ENCODE results near the gene UROC1. TPM values are rescaled to one million over a fixed set of nuclear protein-coding genes. Genes with fewer than 3 reads are reported as not detected.

Gene UROC1
- total and polyA plus RNA-seq, 2 of the 4 experiments (the other 2 are of a cell fraction), result not detected

GRCh38 chr3:126484662-126485061 is 32.9 kb downstream of the UROC1 start:
- no peak overlapping the region for H3K4me3 ChIP-seq (ENCODE audit: insufficient read depth, low read depth, low read length)
- H4K91ac ChIP-seq (ENCODE audit: insufficient read depth, low read depth, low read length), result no peak overlapping the region
- H2AK5ac ChIP-seq (ENCODE audit: low read depth, low read length), result no peak overlapping the region
- H3K14ac ChIP-seq (replicated peaks; ENCODE audit: low read depth, low read length), result no peak overlapping the region
- H3K4ac ChIP-seq (ENCODE audit: low read depth, low read length), result no peak overlapping the region
- H3K4me2 ChIP-seq (ENCODE audit: low read depth, low read length), result no peak overlapping the region
- no peak overlapping the region for H2BK20ac ChIP-seq (ENCODE audit: low read depth, low read length)
- intact Hi-C loops (cut with micrococcal nuclease), result no loop called here
- BruUV-seq (replicated peaks), result no TSS peak
- H3K79me1 ChIP-seq (ENCODE audit: low read depth in 1 of 2, low read length in 2 of 2), result no peaks in the 10 kb centered on the region
- no peak overlapping the region for H3K9ac ChIP-seq (ENCODE audit: low read depth, low read length)
- no peak for TF ChIP-seq RFX5 (IDR thresholded peaks at IDR 0.05; ENCODE audit: low read depth, low read length)
- TF ChIP-seq POLR2A (IDR thresholded peaks at IDR 0.05; ENCODE audit: low read depth, low read length), result no peak
- TF ChIP-seq USF2 (IDR thresholded peaks at IDR 0.05; ENCODE audit: low read depth, low read length), result no peak
- TF ChIP-seq SMC3 (IDR thresholded peaks at IDR 0.05; ENCODE audit: low read depth, low read length), result no peak
- no peak for TF ChIP-seq MAZ (IDR thresholded peaks at IDR 0.05; ENCODE audit: borderline replicate concordance, low read depth, low read length)
- no peak for TF ChIP-seq ELK1 (IDR thresholded peaks at IDR 0.05; ENCODE audit: borderline replicate concordance, low read depth, low read length)
- no peak for TF ChIP-seq NFE2L2 (IDR thresholded peaks at IDR 0.05; ENCODE audit: low read depth, low read length)
- TF ChIP-seq RAD21 (IDR thresholded peaks at IDR 0.05; ENCODE audit: low read length), result no peak
- TF ChIP-seq CHD1 (IDR thresholded peaks at IDR 0.05; ENCODE audit: low read depth, low read length), result no peak
- CTCF ChIA-PET, result no interaction called here
- H3K36me3 ChIP-seq (ENCODE audit: control insufficient read depth, insufficient read depth, low read length), result no peaks in the 10 kb centered on the region
- H2BK5ac ChIP-seq (ENCODE audit: low read depth, low read length, poor library complexity, severe bottlenecking), result no peak overlapping the region
- no peak overlapping the region for H3K27ac ChIP-seq (ENCODE audit: insufficient read depth, low read length)
- H4K20me1 ChIP-seq (ENCODE audit: insufficient read depth, low read length), result no peaks in the 10 kb centered on the region
- DNase-seq, result no peak
- no peaks in the 10 kb centered on the region for H3K9me1 ChIP-seq (ENCODE audit: insufficient read depth, low read length)
- H2AFZ ChIP-seq (replicated peaks; ENCODE audit: low read length, poor library complexity), result no peak overlapping the region
- no peak overlapping the region for H2BK120ac ChIP-seq (ENCODE audit: low read depth, low read length)
- no peaks in the 10 kb centered on the region for H3K4me1 ChIP-seq (ENCODE audit: control insufficient read depth, insufficient read depth, low read length)
- H3K56ac ChIP-seq (ENCODE audit: extremely low read depth, insufficient read depth, low read length), result no peak overlapping the region
- no peak overlapping the region for H3K23ac ChIP-seq (ENCODE audit: low read depth, low read length)
- in situ Hi-C loops (cut with MboI; ENCODE audit: low sequenced_read_pairs), result no loop called here
- no peaks in the 10 kb centered on the region for H3K9me3 ChIP-seq (ENCODE audit: control insufficient read depth, insufficient read depth, low read length)
- peaks cover 5% of the 10 kb centered on the region; the same call in 1 of the 2 replicates for H3K27me3 ChIP-seq (ENCODE audit: control insufficient read depth, insufficient read depth, low read length)
- no peak overlapping the region for H4K5ac ChIP-seq (ENCODE audit: low read depth, low read length)
- dilution Hi-C loops (cut with HindIII; ENCODE audit: low sequenced_read_pairs, unreplicated experiment), result no loop called here
- POLR2A ChIA-PET (ENCODE audit: unreplicated experiment), result no interaction called here
- H2BK15ac ChIP-seq (ENCODE audit: low read depth, low read length), result no peak overlapping the region
- ATAC-seq (ENCODE audit: low read depth), result no peak
- no peak overlapping the region for H3K18ac ChIP-seq (ENCODE audit: low read depth, low read length)
- no peak overlapping the region for H2AK9ac ChIP-seq (replicated peaks; ENCODE audit: low read depth, low read length, poor library complexity)
- H4K8ac ChIP-seq (ENCODE audit: low read depth in 2 of 2, low read length in 2 of 2), result no peak overlapping the region
- WGBS, 2 experiments (ENCODE audit: extremely low coverage in 2 of 2, insufficient read length in 1 of 2), result no CpG with 5 or more reads among the region's 3 CpGs
